Hepatocyte (in vitro differentiated cells): Measurements from ENCODE around the gene SCN2A.

Experiments
- CTCF ChIP-seq: fragments of 200-600 bp; sonication (generic); IDR thresholded peaks from 2 replicates; pipeline ENCODE4 v1.5.1; 2016; ENCODE audit warnings: antibody characterized with exemption, mild to moderate bottlenecking; ENCODE audit not compliant: poor library complexity
- EZH2 ChIP-seq: fragments of 200-600 bp; sonication (generic); IDR thresholded peaks from 2 replicates; pipeline ENCODE4 v1.6.1; 2016; ENCODE audit warnings: antibody characterized with exemption, mild to moderate bottlenecking, borderline replicate concordance
- EZH2phosphoT487 ChIP-seq: fragments of 200-600 bp; sonication (generic); IDR thresholded peaks from one replicate; pipeline ENCODE4 v1.6.1; 2018; ENCODE audit warnings: antibody characterized with exemption, mild to moderate bottlenecking, low read depth, moderate library complexity; ENCODE audit not compliant: unreplicated experiment, severe bottlenecking

GRCh38 chr2:165202239-165202638, 37.0 kb upstream of the SCN2A start:
- TF ChIP-seq CTCF (no peak), EZH2phosphoT487 (no peak), EZH2 (no peak)
